Hippocampal formation (tissue), 2 donors: ENCODE data around the gene KRTAP5-5.
A peak's percentile ranks its signal among the peaks of the same experiment; 100 is the strongest.
"Not testable (repeated sequence)": the region's sequence is repeated elsewhere in the genome, so short reads cannot be mapped to it uniquely, and the experiment has no call there.

Experiments used
- DNase-seq, 2 donors: peaks; one replicate each; lab custom pipeline; 2025; lab: John Stamatoyannopoulos, UW

The KRTAP5-5 gene

DNA sequence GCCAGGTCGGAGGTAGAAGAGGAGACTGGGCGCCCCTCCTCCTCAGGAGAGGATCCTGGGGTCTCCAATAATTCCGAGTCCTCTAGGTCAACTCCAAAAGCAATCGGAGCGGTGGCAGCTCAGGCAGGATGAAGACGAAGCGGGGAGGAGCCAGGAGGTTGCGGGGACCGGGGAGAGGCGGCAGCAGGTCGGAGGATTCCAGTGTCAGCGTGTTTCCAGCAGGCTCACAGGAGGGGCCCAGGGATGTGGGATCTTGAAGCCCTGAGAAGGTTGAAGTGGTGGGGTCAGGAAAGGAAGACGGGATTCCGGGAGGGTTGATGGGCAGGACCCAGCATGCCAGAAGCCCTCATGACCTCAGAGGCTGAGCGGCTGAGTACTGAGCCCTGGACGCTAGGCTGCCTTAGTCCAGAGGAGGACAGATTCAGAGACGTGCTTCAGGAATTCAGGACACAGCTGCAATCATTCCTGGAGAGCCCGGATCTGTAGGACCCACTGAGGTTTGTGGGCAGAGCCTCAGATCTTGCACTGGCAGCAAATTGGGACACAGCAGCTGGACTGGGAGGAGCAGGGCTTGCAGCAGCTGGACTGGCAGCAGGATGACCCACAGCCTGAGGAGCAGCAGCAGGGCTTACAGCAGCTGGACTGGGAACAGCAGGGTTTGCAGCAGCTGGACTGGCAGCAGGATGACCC, 22.3 kb upstream of the KRTAP5-5 start:
- DNase-seq, result not testable (repeated sequence)

DNA sequence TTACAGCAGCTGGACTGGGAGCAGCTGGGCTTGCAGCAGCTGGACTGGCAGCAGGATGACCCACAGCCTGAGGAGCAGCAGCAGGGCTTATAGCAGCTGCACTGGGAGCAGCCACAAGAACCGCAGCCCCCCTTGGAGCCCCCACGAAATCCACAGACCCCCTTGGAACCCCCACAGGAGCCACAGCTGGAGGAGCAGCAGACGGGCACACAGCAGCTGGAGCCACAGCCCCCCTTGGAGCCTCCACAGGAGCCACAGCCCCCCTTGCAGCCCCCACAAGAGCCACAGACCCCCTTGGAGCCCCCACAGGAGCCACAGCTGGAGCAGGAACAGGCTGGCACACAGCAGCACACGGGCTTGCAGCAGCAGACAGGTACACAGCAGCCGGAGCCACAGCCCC, 21.7 kb upstream of the KRTAP5-5 start:
- DNase-seq, result not testable (repeated sequence)

DNA sequence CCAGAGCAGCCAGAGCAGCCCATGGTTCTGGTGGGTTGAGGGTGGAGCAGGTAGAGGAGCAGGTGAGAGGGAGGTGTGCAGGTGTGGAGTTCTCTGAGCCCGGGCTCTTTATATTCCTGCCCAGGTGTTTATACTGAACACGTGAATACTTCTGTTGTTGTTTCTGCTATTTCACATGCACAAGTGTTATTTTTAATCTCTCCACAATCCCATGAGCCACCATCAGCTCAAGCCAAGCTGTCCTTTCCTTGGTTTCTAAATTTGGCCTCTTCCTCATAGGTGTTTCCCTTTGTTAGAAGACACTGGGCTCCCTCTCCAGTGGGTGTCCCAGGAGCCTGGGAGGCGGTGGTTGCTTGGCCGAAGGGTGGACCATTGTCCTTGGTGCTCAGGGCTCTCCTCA, 21.2 kb upstream of the KRTAP5-5 start, which contains the start of gene KRTAP5-3:
Gene KRTAP5-3 (minus strand): TSS at position 101 of the 400 bp plus-strand sequence. CDS start 78 bp downstream, at position 23.
- no peak for DNase-seq

DNA sequence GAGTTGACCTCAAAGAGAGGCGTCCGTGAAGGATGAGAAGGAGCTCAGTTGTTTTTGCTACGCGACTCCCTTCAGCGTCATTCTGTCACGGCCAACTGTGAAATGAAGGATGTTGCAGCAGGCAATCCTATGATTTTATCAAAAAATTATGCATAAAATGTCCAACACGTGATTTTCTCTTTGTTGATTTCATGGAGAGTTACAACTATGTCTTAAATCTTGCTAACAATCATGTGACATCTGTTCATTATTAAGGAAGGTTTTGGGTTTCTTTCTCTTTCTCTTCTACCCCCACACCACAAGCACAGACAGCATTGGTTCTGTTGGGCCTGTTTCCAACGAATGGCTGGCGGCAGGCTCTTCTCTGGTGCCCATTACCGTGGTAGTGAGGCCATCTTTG, 11.3 kb upstream of the KRTAP5-5 start:
- no peak for DNase-seq

DNA sequence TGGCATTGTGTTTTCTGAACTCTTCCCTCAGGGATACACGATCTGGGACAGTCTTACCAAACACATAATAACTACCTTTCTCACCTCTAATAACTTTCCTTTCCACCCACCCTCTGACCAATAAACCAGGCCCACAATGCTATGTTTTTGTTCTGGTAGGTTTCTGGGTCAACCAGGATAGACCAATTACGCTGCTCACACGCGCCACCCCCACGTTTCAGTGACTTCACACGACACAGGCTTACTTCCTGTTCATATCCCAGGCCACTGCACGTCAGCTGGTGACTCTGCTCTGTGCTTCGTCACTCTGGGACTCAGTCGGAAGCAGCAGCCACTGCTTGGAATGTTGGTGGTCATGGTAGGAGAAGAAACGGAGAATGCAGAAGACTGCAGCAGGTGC, 10.1 kb upstream of the KRTAP5-5 start:
- no peak for DNase-seq

DNA sequence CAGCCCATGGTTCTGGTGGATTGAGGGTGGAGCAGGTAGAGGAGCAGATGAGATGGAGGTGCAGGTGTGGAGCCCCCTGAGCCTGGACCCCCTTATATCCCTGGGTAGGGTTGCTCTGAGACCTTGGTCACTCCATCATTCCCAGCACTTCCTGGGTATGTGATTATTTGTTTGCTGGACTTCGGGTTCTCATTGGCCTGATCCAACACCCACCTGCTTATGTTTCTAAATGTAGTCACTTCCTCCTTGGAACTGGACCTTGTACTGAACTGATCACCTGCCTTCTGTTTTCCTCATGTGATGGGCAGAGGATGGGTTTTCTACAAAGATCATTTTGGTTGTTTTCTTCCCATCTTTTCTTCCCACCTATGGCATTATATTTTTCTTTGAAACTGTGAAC, 7.5 kb upstream of the KRTAP5-5 start, which contains the start of gene KRTAP5-4:
Gene KRTAP5-4 (minus strand): TSS at position 53 of the 400 bp plus-strand sequence. CDS start 45 bp downstream, at position 8.
- no peak for DNase-seq

DNA sequence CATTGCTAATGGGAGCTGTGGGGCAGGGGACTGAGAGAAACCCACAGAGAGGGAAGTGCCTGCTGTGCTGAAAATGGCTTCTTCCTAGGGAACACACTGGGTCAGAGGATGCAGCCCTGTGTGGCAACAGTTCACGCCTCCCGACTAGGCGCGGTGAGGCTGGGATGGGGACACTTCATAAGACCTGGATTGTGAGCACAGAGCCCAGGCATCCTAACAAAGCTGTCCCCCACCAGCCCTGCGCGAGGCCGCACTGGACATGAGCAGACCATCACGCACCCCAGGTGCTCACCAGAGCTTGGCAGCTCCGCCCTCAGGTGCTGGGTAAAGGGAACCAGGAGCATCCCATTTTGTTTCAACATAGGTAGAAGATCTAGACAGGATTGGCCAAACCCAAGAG, 5.9 kb upstream of the KRTAP5-5 start:
- DNase-seq, result no peak

DNA sequence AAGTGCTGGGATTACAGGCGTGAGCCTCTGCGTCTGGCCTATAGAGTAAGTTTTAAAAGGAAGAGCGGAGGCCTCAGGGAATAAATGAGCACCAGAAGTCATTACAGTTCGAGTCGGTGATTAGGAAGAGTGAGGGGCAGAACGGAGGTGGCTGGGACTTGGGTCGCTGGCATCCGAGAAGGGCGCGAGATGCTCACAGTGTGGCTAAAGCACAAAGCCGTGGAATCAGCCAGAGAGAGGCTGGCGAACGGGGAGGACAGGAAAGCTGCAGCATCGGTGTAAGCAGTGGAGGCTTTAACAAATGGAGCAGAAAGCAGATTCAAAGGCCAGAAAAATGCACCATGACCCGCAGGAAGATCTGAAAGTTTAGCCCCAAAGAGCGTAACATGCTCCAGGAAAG, 5.0 kb upstream of the KRTAP5-5 start:
- no peak for DNase-seq

DNA sequence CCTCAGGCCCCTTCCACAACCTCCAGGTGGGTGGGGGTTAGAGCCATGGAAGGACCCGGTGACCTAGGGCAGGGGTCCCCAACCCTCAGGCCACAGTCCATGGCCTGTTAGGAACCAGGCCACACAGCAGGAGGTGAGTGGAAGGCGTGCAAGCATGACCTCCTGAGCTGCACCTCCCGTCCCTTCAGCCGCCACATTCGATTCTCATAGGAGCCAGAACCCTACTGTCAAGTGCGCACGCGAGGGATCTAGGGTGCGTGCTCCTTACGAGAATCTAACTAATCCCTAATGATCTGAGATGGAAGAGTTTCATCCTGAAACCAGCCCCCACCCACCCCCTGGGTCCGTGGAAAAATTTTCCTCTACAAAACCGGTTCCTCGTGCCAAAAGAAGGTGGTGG, 4.0 kb upstream of the KRTAP5-5 start:
- DNase-seq, result no peak

DNA sequence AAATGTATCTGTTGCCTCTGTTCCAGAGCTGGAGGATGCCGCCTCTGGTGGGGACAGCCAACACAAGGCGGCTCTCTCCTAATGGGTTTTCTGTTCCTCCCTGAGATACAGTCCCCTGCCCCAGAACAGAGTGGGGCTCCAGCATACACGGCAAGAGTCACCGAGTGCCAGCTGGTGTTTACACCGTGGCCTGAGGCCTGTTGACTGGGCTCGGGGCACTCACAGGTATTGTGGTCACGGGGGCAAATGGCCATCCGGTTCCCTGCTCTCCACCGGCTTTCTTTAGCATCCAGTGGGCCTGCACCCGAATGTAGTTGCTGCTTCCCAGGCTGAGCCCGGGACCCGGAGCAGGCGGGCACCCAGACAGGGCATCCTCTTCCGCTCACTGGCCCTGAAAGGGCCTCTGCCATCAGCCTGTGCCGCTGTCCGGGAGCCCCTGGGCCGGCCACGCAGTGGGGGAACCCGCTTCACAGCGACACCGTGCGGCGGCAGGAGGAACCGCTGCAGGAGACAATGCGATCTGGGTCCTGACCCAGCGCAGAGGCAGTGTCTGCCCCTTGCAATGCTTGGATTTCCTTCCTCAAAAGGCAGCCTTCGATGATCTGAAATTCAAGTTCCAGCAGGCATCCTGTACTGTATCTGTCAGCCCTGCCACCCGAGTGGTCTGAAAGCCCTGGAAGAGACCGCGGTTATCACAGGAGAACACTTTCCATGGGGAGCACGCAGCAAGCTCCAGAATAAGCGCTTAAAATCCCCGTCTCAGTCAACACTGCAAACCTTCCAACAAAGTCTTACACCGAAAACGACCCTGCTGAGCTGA, 859 bp upstream of the KRTAP5-5 start:
- peak in 1 of 2 donors; percentile 35 for DNase-seq

DNA sequence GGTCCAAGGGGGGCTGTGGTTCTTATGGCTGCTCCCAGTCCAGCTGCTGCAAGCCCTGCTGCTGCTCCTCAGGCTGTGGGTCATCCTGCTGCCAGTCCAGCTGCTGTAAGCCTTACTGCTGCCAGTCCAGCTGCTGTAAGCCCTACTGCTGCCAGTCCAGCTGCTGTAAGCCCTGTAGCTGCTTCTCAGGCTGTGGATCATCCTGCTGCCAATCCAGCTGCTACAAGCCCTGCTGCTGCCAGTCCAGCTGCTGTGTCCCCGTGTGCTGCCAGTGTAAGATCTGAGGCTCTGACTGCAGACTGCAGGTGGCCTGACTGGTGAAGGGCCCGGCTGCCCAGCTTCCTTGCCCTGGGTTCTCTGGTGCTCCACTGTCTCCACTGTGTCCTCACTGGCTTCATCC, 696 bp downstream of the KRTAP5-5 start:
- DNase-seq, result no peak

DNA sequence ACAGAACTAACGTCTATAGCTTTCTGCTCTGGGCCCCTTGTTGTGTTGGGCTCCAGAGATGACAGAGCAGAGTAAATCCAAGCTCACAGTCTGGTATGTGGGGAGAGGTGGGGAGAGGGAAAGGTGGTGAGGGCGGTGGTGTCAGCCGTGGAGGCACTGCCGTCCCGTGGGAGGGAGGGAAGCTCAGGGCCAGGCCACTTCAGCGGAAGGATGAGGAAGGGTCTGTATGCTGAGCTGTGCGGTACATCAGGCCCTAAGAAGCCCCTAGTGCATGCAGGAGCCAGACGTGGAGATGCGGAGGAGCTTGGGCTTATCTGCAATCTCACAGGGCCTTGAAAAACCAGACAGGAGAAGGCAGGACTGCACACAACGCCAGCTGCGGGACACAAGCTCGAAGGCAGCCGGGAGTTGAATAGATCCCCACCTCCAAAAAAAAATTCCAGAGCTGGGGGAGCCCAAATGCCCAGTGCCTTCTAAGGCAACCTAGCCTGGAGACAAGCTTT, 1.5 kb downstream of the KRTAP5-5 start:
- DNase-seq, result no peak

DNA sequence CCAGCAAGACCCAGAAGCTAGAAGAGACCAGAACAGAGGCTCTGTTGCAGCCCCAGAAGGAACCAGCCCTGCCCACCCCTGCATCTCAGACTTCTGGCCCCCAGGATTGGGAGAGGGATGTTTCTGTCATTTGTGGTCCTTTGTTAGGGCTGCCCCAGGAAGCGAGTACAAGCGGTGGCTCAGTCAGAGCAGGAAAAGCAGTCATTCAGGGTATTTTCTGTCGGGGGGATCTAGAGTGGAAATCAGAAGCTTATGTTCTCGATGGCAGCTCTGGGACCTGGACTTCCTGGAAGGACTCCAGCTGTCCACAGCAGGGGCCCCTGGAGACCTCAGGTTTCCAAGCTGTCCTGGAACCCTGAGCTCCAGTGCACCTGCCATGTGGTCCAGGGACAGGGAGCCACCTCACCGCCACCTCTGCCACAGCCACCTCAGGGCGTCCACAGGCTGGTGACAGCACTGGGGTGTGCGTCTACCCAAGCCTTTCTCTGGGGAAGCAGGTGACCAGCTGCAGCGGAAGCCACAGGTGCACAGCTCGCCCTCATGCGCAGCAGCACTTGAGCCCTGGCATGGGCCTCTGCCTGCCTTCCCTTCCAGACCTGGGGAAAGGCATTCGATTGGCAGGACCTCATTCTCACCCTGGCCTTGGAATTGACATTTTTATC, 2.6 kb downstream of the KRTAP5-5 start:
- no peak for DNase-seq

DNA sequence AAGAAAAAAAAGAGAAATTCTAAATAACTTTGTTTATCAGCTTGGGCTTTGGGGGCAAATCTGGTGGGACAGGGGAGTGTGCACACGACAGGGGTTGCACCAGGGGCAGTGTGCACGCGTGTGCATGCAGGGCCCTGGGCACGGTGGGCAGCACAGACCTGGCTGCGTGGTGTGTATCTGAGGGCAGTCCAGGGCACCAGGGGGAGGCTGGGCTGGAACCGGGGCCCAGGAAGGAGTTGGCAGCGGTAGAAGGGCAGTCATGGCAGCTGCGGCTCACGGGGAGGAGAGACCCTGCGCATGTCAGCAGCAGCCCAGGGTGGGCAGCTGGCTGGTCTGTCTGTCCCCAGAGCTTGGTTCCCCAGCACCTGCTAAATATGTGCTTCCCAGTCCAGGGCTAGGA, 4.3 kb downstream of the KRTAP5-5 start:
- DNase-seq, result no peak

DNA sequence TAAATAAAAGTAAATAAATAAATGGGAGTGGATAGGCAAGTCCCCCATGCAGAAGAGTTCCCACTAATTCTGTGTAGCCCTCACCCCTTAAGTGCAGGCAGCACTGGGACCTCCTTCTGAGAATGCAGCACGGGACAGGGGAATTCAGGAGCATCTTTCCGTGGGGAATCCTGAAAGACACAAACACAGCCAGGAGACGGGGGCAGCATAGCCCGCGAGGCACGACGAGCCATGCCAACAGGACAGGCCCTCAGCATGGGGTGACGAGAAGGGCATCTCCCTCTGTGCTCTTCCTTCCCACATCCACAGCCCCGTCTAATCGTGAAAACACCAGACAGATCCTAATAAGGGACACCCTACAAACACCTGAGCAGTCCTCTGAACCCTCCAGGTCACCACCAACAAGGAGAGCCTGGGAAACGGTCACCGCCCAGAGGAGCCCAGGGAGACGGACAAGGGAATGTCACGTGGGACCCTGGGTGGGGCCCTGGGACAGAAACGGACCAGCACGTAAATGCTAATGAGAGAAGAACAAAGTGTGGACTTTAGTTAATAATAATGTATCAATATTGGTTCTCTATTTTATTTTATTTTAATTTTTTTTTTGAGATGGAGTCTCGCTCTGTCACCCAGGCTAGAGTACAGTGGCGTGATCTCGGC, 6.8 kb downstream of the KRTAP5-5 start:
- DNase-seq, result no peak

DNA sequence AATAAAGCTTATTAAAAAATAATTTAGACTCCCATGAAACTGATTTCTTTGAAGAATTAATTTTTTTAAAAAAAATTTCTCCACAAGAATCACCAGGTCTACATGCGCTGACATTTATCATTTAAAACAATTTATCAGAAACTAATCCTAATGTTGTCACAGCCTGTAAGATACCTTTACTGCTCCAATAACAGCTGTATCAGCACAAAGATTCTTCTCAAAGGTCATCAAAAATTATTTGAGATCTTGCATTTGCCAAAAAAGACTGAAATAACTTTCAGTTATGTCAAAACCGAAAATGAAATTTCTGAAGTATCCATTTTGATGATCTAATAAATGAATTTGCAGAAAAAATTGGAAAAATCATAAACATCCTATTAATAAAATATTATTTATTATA, 8.1 kb downstream of the KRTAP5-5 start:
- DNase-seq, result no peak

DNA sequence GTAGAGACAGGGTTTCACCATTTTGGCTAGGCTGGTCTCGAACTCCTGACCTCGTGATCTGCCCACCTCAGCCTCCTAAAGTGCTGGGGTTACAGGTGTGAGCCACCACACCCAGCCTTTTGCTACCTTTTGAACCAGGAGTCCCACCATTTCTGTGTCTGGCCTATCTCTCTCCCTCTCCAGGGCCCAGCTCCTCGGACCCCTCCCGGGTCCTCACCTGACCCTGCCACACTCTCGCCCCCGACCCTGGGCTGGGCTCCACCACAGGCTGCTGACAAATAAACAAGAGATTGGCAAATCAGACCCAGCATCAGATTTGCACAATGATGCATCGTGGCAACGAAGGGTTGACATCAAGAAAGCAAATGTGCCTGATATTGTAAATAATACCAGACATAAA, 8.8 kb downstream of the KRTAP5-5 start:
- DNase-seq, result no peak

DNA sequence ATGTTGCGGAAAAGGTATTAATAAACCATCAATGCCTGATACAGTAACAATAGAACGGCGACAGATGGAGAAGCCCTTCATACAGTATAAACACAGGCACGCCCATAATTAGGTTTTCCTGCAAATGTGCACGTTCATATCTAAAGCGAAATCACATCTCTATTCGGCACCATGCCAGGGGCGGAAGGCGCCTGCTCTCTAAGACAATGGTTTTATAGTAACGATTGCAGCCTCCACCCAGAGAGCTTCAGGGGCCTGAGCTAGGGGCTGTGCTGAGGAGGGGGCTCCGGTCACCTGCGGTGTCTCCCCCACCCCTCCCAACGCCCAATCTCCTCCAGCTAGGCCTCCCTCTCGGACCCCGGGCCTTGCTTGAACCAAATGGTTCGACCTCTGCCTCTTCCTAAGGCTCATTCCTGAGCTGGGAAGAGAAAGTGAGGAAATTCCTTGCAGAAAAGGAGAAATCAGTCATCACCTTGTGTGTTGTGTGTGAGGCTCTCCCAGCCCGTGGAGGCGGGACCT, 9.6 kb downstream of the KRTAP5-5 start:
- no peak for DNase-seq

DNA sequence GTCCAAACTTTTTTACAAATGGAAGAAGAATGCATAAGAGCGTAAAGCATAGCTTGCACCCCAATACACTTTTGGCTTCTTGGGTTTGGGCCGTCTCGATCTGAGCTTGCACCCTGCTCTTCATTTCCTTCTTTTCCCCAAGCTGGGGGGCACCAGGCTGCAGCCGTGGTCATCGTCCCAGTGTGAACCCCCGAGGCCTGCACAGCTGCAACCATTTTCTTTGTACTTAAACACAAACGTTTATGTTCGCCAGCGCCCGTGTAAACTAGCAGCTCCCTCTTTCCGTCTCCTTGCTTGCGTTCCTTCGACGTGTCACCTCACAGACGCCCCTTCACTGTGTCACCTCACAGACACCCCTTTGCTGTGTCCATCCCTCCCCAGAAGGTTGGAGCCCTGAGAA, 10.1 kb downstream of the KRTAP5-5 start:
- DNase-seq, result no peak

DNA sequence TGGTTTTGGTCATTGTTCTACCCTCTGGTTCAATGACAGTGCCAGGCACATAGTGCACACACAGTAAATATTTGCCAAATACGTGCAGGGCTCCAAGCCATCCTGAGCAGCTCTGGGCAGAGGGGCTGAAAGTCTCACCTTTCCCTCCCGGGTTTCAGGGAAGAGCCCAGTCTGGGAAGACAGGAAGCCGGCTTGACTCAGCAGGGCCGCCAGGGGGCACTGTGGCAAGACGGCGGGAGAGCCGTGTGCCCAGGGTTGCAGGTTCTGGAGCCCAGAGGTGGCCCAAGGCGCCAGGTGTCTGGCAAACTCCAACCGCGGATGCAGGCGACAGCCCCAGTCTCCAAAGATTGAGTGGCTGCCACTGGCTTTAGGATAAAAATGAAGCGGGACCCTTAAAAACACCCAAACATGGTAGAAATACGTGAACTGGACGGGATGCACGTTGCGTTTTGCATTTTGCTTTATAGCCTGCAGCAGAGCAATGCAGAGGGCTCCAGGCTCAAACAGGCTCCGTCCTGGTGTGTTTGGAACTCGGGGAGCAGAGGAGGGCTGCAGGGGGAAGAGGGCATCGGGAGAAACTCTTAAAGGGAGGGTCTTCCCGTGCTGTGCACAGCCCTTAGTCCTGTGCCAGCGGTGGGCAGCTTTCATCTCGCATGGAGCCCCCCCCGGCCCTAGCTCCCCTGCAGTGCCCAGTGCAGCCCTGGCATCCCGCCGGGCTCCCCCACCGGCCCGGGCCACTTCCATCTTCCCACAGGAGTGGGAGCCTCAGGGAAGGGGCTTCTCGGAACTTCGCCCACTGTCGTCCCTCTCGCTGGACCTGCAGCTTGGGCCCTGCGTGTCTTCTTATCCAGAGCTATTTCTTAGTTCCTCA, 10.7 kb downstream of the KRTAP5-5 start:
- DNase-seq, result no peak

DNA sequence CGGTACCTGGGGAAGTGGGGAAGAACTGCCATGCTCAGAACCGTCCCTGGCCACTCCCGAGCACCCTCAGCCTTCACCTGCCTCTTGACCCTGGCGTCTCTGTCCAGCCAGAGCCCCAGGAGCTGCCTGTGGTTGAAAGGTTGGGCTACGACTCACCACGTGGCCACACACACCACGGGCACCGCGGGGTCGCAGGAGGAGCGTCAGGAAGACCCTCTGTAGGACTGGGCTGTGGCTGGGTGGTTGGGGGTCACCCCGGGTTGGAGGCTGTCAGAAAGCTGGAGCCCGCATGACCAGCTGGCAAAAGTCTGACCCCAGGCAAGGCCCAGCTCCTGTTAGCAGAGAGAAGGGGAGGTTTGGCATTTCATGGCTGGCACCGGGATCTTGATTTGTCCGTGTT, 11.5 kb downstream of the KRTAP5-5 start:
- no peak for DNase-seq
